Left lung (tissue), 10 donors: ENCODE results near the gene PCLO. TPM values are rescaled to one million over a fixed set of nuclear protein-coding genes. Genes with fewer than 3 reads are reported as not detected.

Source experiments
- ATAC-seq: fragments of 200-7000 bp; cut with Tn5 transposase; one replicate; pipeline ENCODE4 v1.9.1; 2020; ENCODE audit warnings: moderate library complexity
- DNase-seq, 4 donors: peaks; one replicate each; pipeline ENCODE4 v3.0.0-alpha.2; 2013 to 2020
- H3K27ac ChIP-seq, 2 donors: fragments of 200-600 bp; sonication (generic) in 1 of 2; one replicate each; pipeline versions ENCODE4 v1.5.0 to v1.8.0; 2020 to 2021
- H3K27me3 ChIP-seq, 2 donors: fragments of 200-600 bp; sonication (generic) in 1 of 2; one replicate each; pipeline versions ENCODE4 v1.5.0 to v1.8.0; 2020 to 2021
- H3K36me3 ChIP-seq, 2 donors: fragments of 200-600 bp; sonication (generic) in 1 of 2; one replicate each; pipeline versions ENCODE4 v1.5.0 to v1.8.0; 2020 to 2021
- H3K4me1 ChIP-seq, 2 donors: fragments of 200-600 bp; one replicate each; pipeline ENCODE4 v1.8.0; 2021
- H3K4me3 ChIP-seq, 2 donors: fragments of 200-600 bp; sonication (generic) in 1 of 2; one replicate each; pipeline versions ENCODE4 v1.5.0 to v1.8.0; 2020 to 2021; ENCODE audit warnings: mild to moderate bottlenecking in 1 of 2
- H3K9me3 ChIP-seq, 2 donors: fragments of 200-600 bp; sonication (generic) in 1 of 2; one replicate each; pipeline versions ENCODE4 v1.5.0 to v1.8.0; 2020 to 2021
- CTCF ChIP-seq, 2 donors: fragments of 200-600 bp; sonication (generic) in 1 of 2; IDR thresholded peaks; one replicate each; pipeline versions ENCODE4 v1.5.0 to v1.8.0; 2021; ENCODE audit warnings: antibody characterized with exemption in 2 of 2
- intact Hi-C, 2 donors: fragments of 100-400 bp; cut with DNase I; formaldehyde crosslinking; loops; one replicate each; pipeline versions ENCODE4 v1.11.2 to v1.14.2; 2022
- polyA plus RNA-seq, 6 donors: library from polyadenylated mRNA; unstranded; fragments of 120-200 nt; gene quantifications; one replicate each; pipeline ENCODE4 v1.2.1, GENCODE V29; 2013; ENCODE audit not compliant: insufficient read length in 6 of 6
- total RNA-seq, 2 donors: library from RNA; stranded (reverse); fragmentation: NEBNext Ultra II Directional; extraction: Animal tissue kit (Norgen Biotek cat#: 25700); gene quantifications; one replicate each; pipeline ENCODE4 v1.2.1, GENCODE V29; 2021
- donor health status: DM: no; HTN: yes; CAD: no.
- donor health status: DM: no; HTN: no; CAD: no.

Gene PCLO
- total and polyA plus RNA-seq, 8 donors = 5.3 to 7.7 (median 5.9) TPM

DNA sequence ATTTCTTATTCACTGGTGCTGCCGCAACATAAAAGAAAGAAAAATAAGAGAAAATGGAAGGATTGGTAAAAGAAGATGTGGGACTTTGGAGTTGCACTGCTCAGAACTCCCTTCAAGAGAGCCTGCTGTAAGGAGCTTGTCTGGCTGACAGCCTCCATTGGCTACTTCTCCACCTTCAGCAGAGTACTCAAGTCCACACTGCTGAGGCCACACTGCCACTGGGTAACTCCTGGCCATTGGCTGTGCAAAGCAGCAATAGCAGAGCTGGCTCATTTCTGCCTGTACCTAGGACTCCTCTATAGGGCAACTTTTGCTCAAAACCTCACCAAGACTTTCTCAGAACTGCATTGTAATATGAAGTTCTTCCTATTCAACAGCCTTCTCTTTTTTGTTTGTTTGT is 38.7 kb upstream of the PCLO start:
- Histone ChIP-seq H3K27ac (no peak overlapping the region), H3K4me1 (no peaks in the 10 kb centered on the region), H3K27me3 (no peaks in the 10 kb centered on the region), H3K9me3 (no peaks in the 10 kb centered on the region), H3K36me3 (no peaks in the 10 kb centered on the region), H3K4me3 (no peak overlapping the region)
- DNase-seq (no peak), ATAC-seq (no peak)
- TF ChIP-seq CTCF (IDR thresholded peaks at IDR 0.05) = no peak
- intact Hi-C loops = no loop called here

DNA sequence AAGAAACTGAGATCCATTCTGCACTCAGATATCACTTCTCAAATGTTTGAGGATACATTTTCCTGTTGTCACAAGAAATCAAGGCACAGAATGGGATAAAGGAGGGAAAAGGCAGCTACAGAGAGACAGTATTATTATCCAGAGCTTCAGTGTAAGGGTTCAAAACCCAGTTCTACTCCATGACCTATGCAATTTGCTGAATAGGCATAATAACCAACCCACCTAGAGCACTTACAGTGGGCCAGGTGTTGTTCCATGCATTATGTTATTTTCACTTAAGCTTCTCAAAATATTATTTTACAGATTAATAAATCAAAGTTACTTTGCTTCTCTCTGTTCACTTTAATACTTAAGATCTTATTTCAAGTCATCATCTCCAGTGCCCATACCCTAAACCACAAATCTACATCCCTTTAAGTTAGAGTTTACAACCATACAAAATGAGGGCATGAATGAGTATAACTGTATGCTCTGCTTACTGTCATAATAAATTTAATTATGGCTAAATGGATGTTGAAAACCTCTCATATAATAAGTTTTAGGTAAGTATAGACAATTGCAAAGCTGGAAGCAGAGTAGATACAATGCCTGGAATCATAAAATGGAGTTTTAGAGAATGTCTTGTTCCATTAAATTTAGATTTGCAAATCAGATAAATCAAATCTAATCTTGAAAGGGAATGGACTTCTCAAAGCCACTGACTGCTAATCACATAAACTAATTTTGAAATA is 28.1 kb upstream of the PCLO start:
- TF ChIP-seq CTCF (IDR thresholded peaks at IDR 0.05) = no peak
- no peak for DNase-seq
- Histone ChIP-seq H3K4me3 (no peak overlapping the region), H3K4me1 (no peaks in the 10 kb centered on the region), H3K27ac (no peak overlapping the region), H3K9me3 (no peaks in the 10 kb centered on the region), H3K27me3 (no peaks in the 10 kb centered on the region), H3K36me3 (no peaks in the 10 kb centered on the region)
- no peak for ATAC-seq
- intact Hi-C loops = no loop called here

GRCh38 chr7:83178796-83179195 is 16.1 kb upstream of the PCLO start:
- no peak overlapping the region for H3K4me3 ChIP-seq
- H3K27ac ChIP-seq = no peak overlapping the region
- no peaks in the 10 kb centered on the region for H3K36me3 ChIP-seq
- no peak for DNase-seq
- peaks cover 0 to 22% of the 10 kb centered on the region in 2 donors for H3K9me3 ChIP-seq
- intact Hi-C loops = no loop called here
- H3K27me3 ChIP-seq = no peaks in the 10 kb centered on the region
- no peak for TF ChIP-seq CTCF (IDR thresholded peaks at IDR 0.05)
- no peaks in the 10 kb centered on the region for H3K4me1 ChIP-seq
- no peak for ATAC-seq

DNA sequence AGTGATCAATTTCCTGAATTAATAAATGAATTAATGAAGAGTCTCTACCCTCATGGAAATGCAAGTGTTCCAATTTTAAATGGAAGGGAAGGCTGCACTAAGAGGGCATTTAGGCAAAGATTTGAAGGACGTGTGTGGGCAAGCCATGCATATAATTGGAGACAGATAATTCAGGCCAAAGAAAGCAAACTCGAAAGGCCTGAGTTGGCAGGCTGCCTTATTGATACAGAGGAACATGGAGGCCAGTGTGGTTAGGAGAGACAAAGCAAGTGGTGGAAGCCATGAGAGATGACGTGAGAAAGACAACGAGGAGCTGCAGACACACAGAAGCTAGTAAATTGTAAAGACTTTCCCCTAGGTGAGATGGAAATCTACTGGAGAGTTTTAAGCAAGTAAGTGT is 15.4 kb upstream of the PCLO start:
- no peak overlapping the region for H3K27ac ChIP-seq
- intact Hi-C loops = no loop called here
- no peaks in the 10 kb centered on the region for H3K36me3 ChIP-seq
- peaks cover 0 to 14% of the 10 kb centered on the region in 2 donors for H3K9me3 ChIP-seq
- no peaks in the 10 kb centered on the region for H3K4me1 ChIP-seq
- no peak for DNase-seq
- H3K4me3 ChIP-seq = no peak overlapping the region
- no peaks in the 10 kb centered on the region for H3K27me3 ChIP-seq
- no peak for TF ChIP-seq CTCF (IDR thresholded peaks at IDR 0.05)
- ATAC-seq = no peak

GRCh38 chr7:83173664-83174063 is 11.0 kb upstream of the PCLO start:
- Histone ChIP-seq H3K36me3 (no peaks in the 10 kb centered on the region), H3K27me3 (no peaks in the 10 kb centered on the region), H3K9me3 (no peaks in the 10 kb centered on the region), H3K4me1 (no peaks in the 10 kb centered on the region), H3K4me3 (no peak overlapping the region), H3K27ac (no peak overlapping the region)
- intact Hi-C loops = no loop called here
- ATAC-seq = no peak
- DNase-seq = no peak
- no peak for TF ChIP-seq CTCF (IDR thresholded peaks at IDR 0.05)
